CD8-positive, alpha-beta memory T cell (primary cell): Measurements from ENCODE around the gene LMTK3. TPM values are rescaled to one million over a fixed set of nuclear protein-coding genes. Genes with fewer than 3 reads are reported as not detected.

Source experiments
- CTCF ChIA-PET: fragments of 350-600 bp; sonication (Branson Sonifier 250); formaldehyde crosslinking; loops from one replicate; lab custom pipeline; 2021; ENCODE audit warnings: antibody characterized with exemption; lab: Charles Lee
- POLR2A ChIA-PET: fragments of 350-600 bp; sonication (Branson Sonifier 250); formaldehyde crosslinking; loops from one replicate; lab custom pipeline; 2021; ENCODE audit warnings: antibody characterized with exemption; lab: Charles Lee
- DNase-seq, 5 donors: peaks; one replicate each; pipeline versions ENCODE4 v3.0.0 to v3.0.0-alpha.2; 2020 to 2022; ENCODE audit warnings: mixed read lengths in 1 of 5
- H3K27ac ChIP-seq: one replicate; pipeline ENCODE4 v1.7.0; 2013; ENCODE audit warnings: low read depth, mild to moderate bottlenecking, low read length, moderate library complexity
- H3K27me3 ChIP-seq: 2 replicates; pipeline ENCODE4 v1.7.0; 2013; ENCODE audit warnings: low read length, mild to moderate bottlenecking; ENCODE audit not compliant: insufficient read depth, poor library complexity, severe bottlenecking
- H3K36me3 ChIP-seq: 2 replicates; pipeline ENCODE4 v1.7.0; 2013; ENCODE audit warnings: mild to moderate bottlenecking, low read length, moderate library complexity; ENCODE audit not compliant: insufficient read depth
- H3K4me1 ChIP-seq: 2 replicates; pipeline ENCODE4 v1.7.0; 2013; ENCODE audit warnings: mild to moderate bottlenecking, low read length, moderate library complexity; ENCODE audit not compliant: insufficient read depth
- H3K4me3 ChIP-seq: 2 replicates; pipeline ENCODE4 v1.7.0; 2013; ENCODE audit warnings: mild to moderate bottlenecking, low read length
- H3K9me3 ChIP-seq: 2 replicates; pipeline ENCODE4 v1.7.0; 2013; ENCODE audit warnings: mild to moderate bottlenecking, low read length
- H3K27ac Mint-ChIP-seq, 8 donors: one replicate each; pipeline ENCODE4 v1.8.0; 2020 to 2021; ENCODE audit warnings: mixed read lengths in 8 of 8, mild to moderate bottlenecking in 6 of 8, inconsistent platforms in 3 of 8, moderate library complexity in 3 of 8
- H3K27me3 Mint-ChIP-seq, 2 donors: one replicate each; pipeline ENCODE4 v1.8.0; 2020 to 2021; ENCODE audit warnings: mixed read lengths in 2 of 2, mild to moderate bottlenecking in 1 of 2, moderate library complexity in 1 of 2
- H3K36me3 Mint-ChIP-seq, 3 donors: one replicate each; pipeline ENCODE4 v1.8.0; 2020 to 2021; ENCODE audit warnings: mixed read lengths in 3 of 3, inconsistent platforms in 1 of 3, mild to moderate bottlenecking in 1 of 3
- H3K4me1 Mint-ChIP-seq, 3 donors: one replicate each; pipeline ENCODE4 v1.8.0; 2020 to 2021; ENCODE audit warnings: mixed read lengths in 3 of 3, inconsistent platforms in 1 of 3, mild to moderate bottlenecking in 1 of 3
- H3K4me3 Mint-ChIP-seq, 7 donors: one replicate each; pipeline ENCODE4 v1.8.0; 2020 to 2021; ENCODE audit warnings: mixed read lengths in 7 of 7, mild to moderate bottlenecking in 6 of 7, moderate library complexity in 4 of 7, inconsistent platforms in 2 of 7
- H3K9me3 Mint-ChIP-seq, 5 donors: one replicate each; pipeline ENCODE4 v1.8.0; 2020 to 2022; ENCODE audit warnings: mixed read lengths in 5 of 5, mild to moderate bottlenecking in 3 of 5, moderate library complexity in 2 of 5, inconsistent platforms in 1 of 5
- polyA plus RNA-seq: library from polyadenylated mRNA; unstranded; fragments of 300-500 nt; fragmentation: Illumina TruSeq; gene quantifications from one replicate; pipeline ENCODE4 v1.2.3, GENCODE V29; 2021
- total RNA-seq, 2 experiments: library from RNA; stranded (reverse); gene quantifications; one replicate each; pipeline ENCODE4 v1.2.3, GENCODE V29; 2021

LMTK3 gene
- total and polyA plus RNA-seq, 3 experiments from 2014 or later, result 4.6 to 4.7 TPM; not detected in 1

- Mint-ChIP-seq H3K36me3 (peaks cover 0 to 75% (median 5%) of the 10 kb centered on the region in 3 donors), H3K4me3 (peak overlapping the region in 1 of 7 donors; percentile 68), H3K4me1 (peaks cover 9 to 19% (median 18%) of the 10 kb centered on the region in 3 donors), H3K27ac (peak overlapping the region in 4 of 8 donors; percentile 3 to 78 (median 32)), H3K9me3 (no peaks in the 10 kb centered on the region), H3K27me3 (no peaks in the 10 kb centered on the region)
- CTCF ChIA-PET, result interaction anchor here (0.7 kb wide), 1 partner anchor 299 kb away, joined by 3 read pairs; no protein-coding TSS in a partner anchor
- Histone ChIP-seq H3K4me1 (peaks cover 12% of the 10 kb centered on the region), H3K27me3 (no peaks in the 10 kb centered on the region), H3K27ac (no peak overlapping the region), H3K9me3 (no peaks in the 10 kb centered on the region), H3K36me3 (peaks cover 22% of the 10 kb centered on the region), H3K4me3 (no peak overlapping the region)
- no peak for DNase-seq
- POLR2A ChIA-PET, result no interaction called here
Observed at GRCh38 chr19:48474084-48474592, 37.5 kb downstream of the LMTK3 start.

GRCh38 chr19:48473161-48473966 lies 38.3 kb downstream of the LMTK3 start:
- Mint-ChIP-seq H3K4me3 (no peak overlapping the region), H3K9me3 (no peaks in the 10 kb centered on the region), H3K36me3 (peaks cover 0 to 75% (median 5%) of the 10 kb centered on the region in 3 donors), H3K27me3 (no peaks in the 10 kb centered on the region), H3K27ac (peak overlapping the region in 3 of 8 donors; percentile 41 to 80 (median 69)), H3K4me1 (peaks cover 14 to 26% (median 25%) of the 10 kb centered on the region in 3 donors)
- DNase-seq, result no peak
- POLR2A ChIA-PET, result no interaction called here
- H3K36me3 ChIP-seq, result peaks cover 22% of the 10 kb centered on the region
- no peak overlapping the region for H3K4me3 ChIP-seq
- CTCF ChIA-PET, result no interaction called here
- H3K27ac ChIP-seq, result no peak overlapping the region
- peaks cover 14% of the 10 kb centered on the region for H3K4me1 ChIP-seq
- H3K27me3 ChIP-seq, result no peaks in the 10 kb centered on the region
- H3K9me3 ChIP-seq, result no peaks in the 10 kb centered on the region

- ChIA-PET POLR2A (no interaction called here), CTCF (no interaction called here)
- Mint-ChIP-seq H3K27ac (peak overlapping the region in 2 of 8 donors; percentile 14 to 23), H3K4me3 (peak overlapping the region in 1 of 7 donors; percentile 65), H3K36me3 (peaks cover 0 to 69% (median 5%) of the 10 kb centered on the region in 3 donors), H3K4me1 (peaks cover 14 to 27% (median 25%) of the 10 kb centered on the region in 3 donors), H3K27me3 (no peaks in the 10 kb centered on the region), H3K9me3 (no peaks in the 10 kb centered on the region)
- H3K27ac ChIP-seq, result no peak overlapping the region
- DNase-seq, result no peak
- no peaks in the 10 kb centered on the region for H3K27me3 ChIP-seq
- no peak overlapping the region for H3K4me3 ChIP-seq
- H3K9me3 ChIP-seq, result no peaks in the 10 kb centered on the region
- H3K36me3 ChIP-seq, result peaks cover 22% of the 10 kb centered on the region
- H3K4me1 ChIP-seq, result peaks cover 17% of the 10 kb centered on the region
Observed at GRCh38 chr19:48471836-48472235, 39.8 kb downstream of the LMTK3 start.

DNA sequence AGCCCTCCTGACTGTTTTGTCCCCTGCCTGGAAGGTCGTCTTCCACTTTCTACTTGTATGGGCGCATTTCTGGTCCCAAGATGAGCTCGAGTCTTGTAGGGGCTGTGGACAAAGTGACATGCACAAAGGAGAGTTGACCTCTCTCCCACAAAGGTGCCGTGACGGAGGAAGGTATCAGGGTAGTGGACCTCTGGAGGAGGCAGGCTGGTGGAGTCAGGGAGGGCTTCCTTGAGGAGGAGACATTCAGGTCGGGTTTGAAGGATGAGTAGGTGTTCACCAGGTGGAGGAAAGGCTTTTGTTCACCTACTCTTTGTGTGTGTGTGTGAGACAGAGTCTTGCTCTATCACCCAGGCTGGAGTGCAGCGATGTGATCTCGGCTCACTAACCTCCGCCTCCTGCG lies 40.8 kb downstream of the LMTK3 start:
- CTCF ChIA-PET, result interaction anchor here (1.2 to 1.7 kb wide), 2 partner anchors 9 to 19 kb away, joined by 4 to 5 read pairs; no protein-coding TSS in a partner anchor
- peak overlapping the region in 5 of 8 donors; percentile 22 to 66 (median 58) for H3K27ac Mint-ChIP-seq
- peaks cover 22% of the 10 kb centered on the region for H3K36me3 ChIP-seq
- H3K36me3 Mint-ChIP-seq, result peaks cover 0 to 60% (median 5%) of the 10 kb centered on the region in 3 donors
- no peaks in the 10 kb centered on the region for H3K27me3 ChIP-seq
- POLR2A ChIA-PET, result interaction anchor here (0.5 to 1.3 kb wide), 2 partner anchors 11 to 29 kb away, joined by 3 to 4 read pairs; no protein-coding TSS in a partner anchor
- no peak overlapping the region for H3K27ac ChIP-seq
- peak overlapping the region; percentile 65 to 96 (median 70) for H3K4me3 Mint-ChIP-seq
- peaks cover 17% of the 10 kb centered on the region for H3K4me1 ChIP-seq
- H3K9me3 ChIP-seq, result no peaks in the 10 kb centered on the region
- H3K4me1 Mint-ChIP-seq, result peaks cover 14 to 27% (median 25%) of the 10 kb centered on the region in 3 donors
- no peaks in the 10 kb centered on the region for H3K9me3 Mint-ChIP-seq
- no peak overlapping the region for H3K4me3 ChIP-seq
- H3K27me3 Mint-ChIP-seq, result no peaks in the 10 kb centered on the region
- peak in 1 of 5 donors; percentile 40 for DNase-seq

GRCh38 chr19:48469934-48470680 lies 41.5 kb downstream of the LMTK3 start:
- Histone ChIP-seq H3K27me3 (no peaks in the 10 kb centered on the region), H3K9me3 (no peaks in the 10 kb centered on the region), H3K36me3 (peaks cover 22% of the 10 kb centered on the region), H3K4me3 (peak overlapping the region; percentile 64), H3K27ac (peak overlapping the region; percentile 88), H3K4me1 (peaks cover 17% of the 10 kb centered on the region)
- Mint-ChIP-seq H3K9me3 (no peaks in the 10 kb centered on the region), H3K27me3 (no peaks in the 10 kb centered on the region), H3K36me3 (peaks cover 0 to 52% (median 5%) of the 10 kb centered on the region in 3 donors), H3K4me1 (peaks cover 14 to 27% (median 25%) of the 10 kb centered on the region in 3 donors), H3K27ac (peak overlapping the region; percentile 19 to 94 (median 56)), H3K4me3 (peak overlapping the region; percentile 87 to 97 (median 94))
- POLR2A ChIA-PET, result interaction anchor here (0.5 to 1.3 kb wide), 6 partner anchors 10 to 154 kb away, joined by 3 to 4 read pairs (median 3); no protein-coding TSS in a partner anchor
- CTCF ChIA-PET, result interaction anchor here (1.2 to 1.7 kb wide), 2 partner anchors 10 to 19 kb away, joined by 4 to 5 read pairs; no protein-coding TSS in a partner anchor
- DNase-seq, result peak in 1 of 5 donors; percentile 50

DNA sequence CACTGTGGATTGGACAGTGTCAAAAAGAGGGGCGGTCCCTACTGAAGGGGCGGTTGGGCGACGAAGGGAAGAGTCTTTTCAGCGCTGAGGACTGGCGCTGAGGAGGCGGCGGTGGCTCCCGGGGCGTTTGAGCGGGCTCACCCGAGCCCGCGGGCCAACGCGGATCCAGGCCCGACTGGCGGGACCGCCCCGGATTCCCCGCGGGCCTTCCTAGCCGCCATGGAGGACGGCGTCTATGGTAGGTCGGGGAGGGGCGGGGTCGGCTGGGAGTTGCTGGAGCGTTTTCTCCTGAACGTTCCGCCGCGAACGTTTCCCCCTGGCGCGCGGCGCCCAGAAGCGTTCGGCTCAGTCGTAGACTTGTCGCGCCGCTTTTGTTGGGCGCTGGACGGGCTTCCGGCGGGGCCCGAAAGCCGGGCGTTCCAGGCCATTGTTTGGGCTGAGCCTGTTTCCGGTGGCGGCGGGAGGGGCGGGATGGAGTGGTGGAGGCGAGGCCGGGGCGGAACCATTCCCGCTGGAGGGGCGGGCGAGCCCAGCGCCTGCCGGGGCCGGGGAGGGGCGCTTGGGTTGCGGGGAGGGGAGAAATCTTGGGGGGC lies 42.2 kb downstream of the LMTK3 start, which contains the start of gene CYTH2:
Gene CYTH2 (plus strand): TSS at position 81 of the 593 bp plus-strand sequence. CDS start 139 bp downstream, at position 220.
- peak in 3 of 5 donors; percentile 64 to 80 (median 77) for DNase-seq
- no peaks in the 10 kb centered on the region for H3K9me3 Mint-ChIP-seq
- POLR2A ChIA-PET, result interaction anchor here (0.7 to 0.9 kb wide), 3 partner anchors 11 to 155 kb away, joined by 3 to 4 read pairs (median 3); no protein-coding TSS in a partner anchor

GRCh38 chr19:48468772-48469288 lies 42.8 kb downstream of the LMTK3 start:
- Histone ChIP-seq H3K36me3 (peaks cover 16% of the 10 kb centered on the region), H3K27ac (peak overlapping the region; percentile 88), H3K9me3 (no peaks in the 10 kb centered on the region), H3K4me1 (peaks cover 17% of the 10 kb centered on the region), H3K4me3 (peak overlapping the region; percentile 64), H3K27me3 (no peaks in the 10 kb centered on the region)
- CTCF ChIA-PET, result no interaction called here
- peaks cover 0 to 41% (median 3%) of the 10 kb centered on the region in 3 donors for H3K36me3 Mint-ChIP-seq
- peak overlapping the region; percentile 87 to 97 (median 94) for H3K4me3 Mint-ChIP-seq
- H3K4me1 Mint-ChIP-seq, result peaks cover 12 to 22% (median 22%) of the 10 kb centered on the region in 3 donors
- POLR2A ChIA-PET, result no interaction called here
- DNase-seq, result peak; percentile 99 to 100 (median 100)
- no peaks in the 10 kb centered on the region for H3K9me3 Mint-ChIP-seq
- H3K27me3 Mint-ChIP-seq, result no peaks in the 10 kb centered on the region
- peak overlapping the region; percentile 78 to 97 (median 94) for H3K27ac Mint-ChIP-seq

More for the DNA sequence above, 42.2 kb downstream of the LMTK3 start, which contains the start of gene CYTH2:
- Mint-ChIP-seq H3K27me3 (no peaks in the 10 kb centered on the region), H3K4me3 (peak within 1 kb of the TSS; percentile 87 to 97 (median 94)), H3K4me1 (peaks cover 13 to 25% (median 24%) of the 10 kb centered on the region in 3 donors), H3K27ac (peak within 1 kb of the TSS; percentile 78 to 97 (median 94)), H3K36me3 (peaks cover 0 to 46% (median 4%) of the 10 kb centered on the region in 3 donors)
- no peaks in the 10 kb centered on the region for H3K27me3 ChIP-seq
- peak within 1 kb of the TSS; percentile 64 for H3K4me3 ChIP-seq
- no peaks in the 10 kb centered on the region for H3K9me3 ChIP-seq
- peaks cover 16% of the 10 kb centered on the region for H3K36me3 ChIP-seq
- CTCF ChIA-PET, result interaction anchor here (1.2 to 1.7 kb wide), 2 partner anchors 11 to 20 kb away, joined by 4 to 5 read pairs; no protein-coding TSS in a partner anchor
- H3K27ac ChIP-seq, result peak within 1 kb of the TSS; percentile 88
- peaks cover 17% of the 10 kb centered on the region for H3K4me1 ChIP-seq
